Activated CD4-positive, alpha-beta T cell treated with anti-CD3 and anti-CD28 coated beads, Interleukin-2, amount 10 ng/mL, durations not matched to agents 7 days and 5 days (primary cell): ENCODE measurements around the gene PDLIM7. TPM values are rescaled to one million over a fixed set of nuclear protein-coding genes. Genes with fewer than 3 reads are reported as not detected.

ENCODE experiments used
- CTCF ChIA-PET: fragments of 350-600 bp; sonication (Branson Sonifier 250); formaldehyde crosslinking; loops from one replicate; lab custom pipeline; 2021; ENCODE audit warnings: antibody characterized with exemption; lab: Charles Lee
- POLR2A ChIA-PET: fragments of 350-600 bp; sonication (Branson Sonifier 250); formaldehyde crosslinking; loops from one replicate; lab custom pipeline; 2021; ENCODE audit warnings: antibody characterized with exemption; lab: Charles Lee
- DNase-seq: peaks from one replicate; pipeline ENCODE4 v3.0.0-alpha.2; 2020
- H3K27ac Mint-ChIP-seq: one replicate; pipeline ENCODE4 v1.8.0; 2021; ENCODE audit warnings: mild to moderate bottlenecking, moderate library complexity, mixed read lengths
- H3K27me3 Mint-ChIP-seq: one replicate; pipeline ENCODE4 v1.8.0; 2021; ENCODE audit warnings: mixed read lengths
- H3K36me3 Mint-ChIP-seq: one replicate; pipeline ENCODE4 v1.8.0; 2021; ENCODE audit warnings: low read depth, mixed read lengths
- H3K4me1 Mint-ChIP-seq: one replicate; pipeline ENCODE4 v1.8.0; 2021; ENCODE audit warnings: mixed read lengths
- H3K4me3 Mint-ChIP-seq: one replicate; pipeline ENCODE4 v1.8.0; 2021; ENCODE audit warnings: mild to moderate bottlenecking, moderate library complexity, mixed read lengths
- H3K9me3 Mint-ChIP-seq: one replicate; pipeline ENCODE4 v1.8.0; 2021; ENCODE audit warnings: mixed read lengths
- total RNA-seq, 2 experiments: library from RNA; stranded (reverse); gene quantifications; one replicate each; pipeline ENCODE4 v1.2.3, GENCODE V29; 2021

Gene PDLIM7
- total RNA-seq, 2 experiments from 2014 or later, result 31.6 to 32.4 TPM

- ChIA-PET POLR2A (interaction anchor here (0.5 kb wide), 1 partner anchor 895 kb away, joined by 3 read pairs; no protein-coding TSS in a partner anchor), CTCF (interaction anchor here (11.9 to 46.8 kb wide), 2 partner anchors 14 to 27 kb away, joined by 162 to 1643 read pairs; partner anchors contain the start of genes F12, GRK6, PFN3 and PRR7)
- H3K36me3 Mint-ChIP-seq, result peaks cover 81% of the 10 kb centered on the region
- no peak overlapping the region for H3K4me3 Mint-ChIP-seq
- H3K27ac Mint-ChIP-seq, result peak overlapping the region; percentile 19
- peaks cover 73% of the 10 kb centered on the region for H3K4me1 Mint-ChIP-seq
- DNase-seq, result no peak
- no peaks in the 10 kb centered on the region for H3K9me3 Mint-ChIP-seq
- H3K27me3 Mint-ChIP-seq, result no peaks in the 10 kb centered on the region
These were observed 61.4 kb downstream of the PDLIM7 start for GRCh38 chr5:177435847-177436536.

GRCh38 chr5:177434942-177435738 lies 62.3 kb downstream of the PDLIM7 start:
- Mint-ChIP-seq H3K4me3 (no peak overlapping the region), H3K4me1 (peaks cover 78% of the 10 kb centered on the region), H3K27ac (no peak overlapping the region), H3K9me3 (no peaks in the 10 kb centered on the region), H3K27me3 (no peaks in the 10 kb centered on the region), H3K36me3 (peaks cover 85% of the 10 kb centered on the region)
- ChIA-PET CTCF (interaction anchor here (4.0 to 53.2 kb wide), 5 partner anchors 15 to 45 kb away, joined by 25 to 1643 read pairs (median 304); partner anchors contain the start of genes DBN1, F12, GRK6 and PFN3), POLR2A (interaction anchor here (1.4 kb wide), 1 partner anchor 9 kb away, joined by 3 read pairs; no protein-coding TSS in a partner anchor)
- DNase-seq, result no peak

GRCh38 chr5:177434437-177434836 lies 63.0 kb downstream of the PDLIM7 start:
- Mint-ChIP-seq H3K27ac (peak overlapping the region; percentile 88), H3K9me3 (no peaks in the 10 kb centered on the region), H3K27me3 (no peaks in the 10 kb centered on the region), H3K4me1 (peaks cover 78% of the 10 kb centered on the region), H3K4me3 (peak overlapping the region; percentile 47), H3K36me3 (peaks cover 85% of the 10 kb centered on the region)
- ChIA-PET POLR2A (interaction anchor here (1.4 kb wide), 1 partner anchor 10 kb away, joined by 3 read pairs; no protein-coding TSS in a partner anchor), CTCF (interaction anchor here (4.0 to 53.2 kb wide), 3 partner anchors 24 to 44 kb away, joined by 25 to 1643 read pairs (median 304); partner anchors contain the start of genes DBN1, F12, PFN3 and PRR7)
- peak; percentile 59 for DNase-seq

DNA sequence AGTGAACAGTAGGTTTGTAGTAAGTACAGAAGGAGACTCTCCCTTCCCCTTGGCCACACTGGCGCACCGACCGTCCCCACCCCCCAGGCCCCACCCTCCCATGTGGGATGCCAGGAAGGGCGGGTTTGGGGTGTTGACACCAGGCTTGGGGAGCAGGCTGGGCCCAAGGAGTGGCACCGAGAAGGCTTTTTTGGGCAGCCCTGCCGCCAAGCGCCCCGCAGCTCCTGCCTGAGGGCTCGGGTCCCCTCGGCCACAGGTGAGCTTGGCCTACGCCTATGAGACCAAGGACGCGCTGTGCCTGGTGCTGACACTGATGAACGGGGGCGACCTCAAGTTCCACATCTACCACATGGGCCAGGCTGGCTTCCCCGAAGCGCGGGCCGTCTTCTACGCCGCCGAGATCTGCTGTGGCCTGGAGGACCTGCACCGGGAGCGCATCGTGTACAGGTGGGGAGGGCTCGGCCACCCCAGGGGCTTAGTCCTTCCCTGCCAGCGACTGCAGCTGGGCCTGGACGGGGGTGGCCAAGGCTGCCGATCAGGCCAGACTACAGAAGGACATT lies 63.7 kb downstream of the PDLIM7 start:
- H3K27me3 Mint-ChIP-seq, result no peaks in the 10 kb centered on the region
- no peak for DNase-seq
- H3K36me3 Mint-ChIP-seq, result peaks cover 88% of the 10 kb centered on the region
- H3K4me3 Mint-ChIP-seq, result peak overlapping the region; percentile 47
- ChIA-PET POLR2A (interaction anchor here (0.8 to 1.4 kb wide), 2 partner anchors 11 to 13 kb away, joined by 3 read pairs; partner anchors contain the start of gene PRR7), CTCF (interaction anchor here (1.1 to 53.2 kb wide), 5 partner anchors 25 to 124 kb away, joined by 3 to 1643 read pairs (median 25); partner anchors contain the start of genes DBN1, F12, PFN3 and PRR7)
- H3K27ac Mint-ChIP-seq, result peak overlapping the region; percentile 88
- H3K9me3 Mint-ChIP-seq, result no peaks in the 10 kb centered on the region
- peaks cover 83% of the 10 kb centered on the region for H3K4me1 Mint-ChIP-seq

Other genes with a start within 250 kb of the PDLIM7 start
- 10 to 100 TPM; 28.3 to 34.4 TPM for gene RAB24, start 193.9 kb downstream of the PDLIM7 start, total RNA-seq
- gene PRELID1, start 193.8 kb downstream of the PDLIM7 start, total RNA-seq, result 100 to 1,000 TPM; 142 to 152 TPM
- gene MXD3, start 185.7 kb downstream of the PDLIM7 start, total RNA-seq, result 100 to 1,000 TPM; 107 to 109 TPM
- 100 to 1,000 TPM; 123 to 132 TPM for gene LMAN2, start 145.9 kb downstream of the PDLIM7 start, total RNA-seq
- 100 to 1,000 TPM; 124 to 132 TPM for gene RGS14, start 139.7 kb downstream of the PDLIM7 start, total RNA-seq
- gene SLC34A1, start 113.2 kb downstream of the PDLIM7 start, total RNA-seq, result under 1 TPM; 0.12 to 0.27 TPM
- gene PFN3, start 96.9 kb downstream of the PDLIM7 start, total RNA-seq, result not detected
- under 1 TPM; 0.22 to 0.60 TPM for gene F12, start 88.0 kb downstream of the PDLIM7 start, total RNA-seq
- gene GRK6, start 70.9 kb downstream of the PDLIM7 start, total RNA-seq, result 100 to 1,000 TPM; 242 to 296 TPM
- gene PRR7, start 50.8 kb downstream of the PDLIM7 start, total RNA-seq, result 1 to 10 TPM; 5.3 to 9.7 TPM
- gene DBN1, start 24.0 kb downstream of the PDLIM7 start, total RNA-seq, result 1 to 10 TPM; 4.2 to 4.8 TPM
- 1 to 10 TPM; 2.9 to 3.9 TPM for gene DOK3, start 12.2 kb upstream of the PDLIM7 start, total RNA-seq
- 100 to 1,000 TPM; 106 to 118 TPM for gene DDX41, start 19.4 kb upstream of the PDLIM7 start, total RNA-seq
- gene FAM193B, start 57.0 kb upstream of the PDLIM7 start, total RNA-seq, result 100 to 1,000 TPM; 102 to 120 TPM
- gene TMED9, start 94.6 kb upstream of the PDLIM7 start, total RNA-seq, result 100 to 1,000 TPM in 1 of 2 experiments, 10 to 100 TPM in 1; 94.0 to 105 TPM
- gene B4GALT7, start 102.5 kb upstream of the PDLIM7 start, total RNA-seq, result 10 to 100 TPM; 20.3 to 20.5 TPM